Measurements from ENCODE around the gene PDZK1IP1. TPM values are rescaled to one million over a fixed set of nuclear protein-coding genes. Genes with fewer than 3 reads are reported as not detected.

The PDZK1IP1 gene
- total and polyA plus RNA-seq, 4 donors = 0.75 to 2.2 (median 0.98) TPM

DNA sequence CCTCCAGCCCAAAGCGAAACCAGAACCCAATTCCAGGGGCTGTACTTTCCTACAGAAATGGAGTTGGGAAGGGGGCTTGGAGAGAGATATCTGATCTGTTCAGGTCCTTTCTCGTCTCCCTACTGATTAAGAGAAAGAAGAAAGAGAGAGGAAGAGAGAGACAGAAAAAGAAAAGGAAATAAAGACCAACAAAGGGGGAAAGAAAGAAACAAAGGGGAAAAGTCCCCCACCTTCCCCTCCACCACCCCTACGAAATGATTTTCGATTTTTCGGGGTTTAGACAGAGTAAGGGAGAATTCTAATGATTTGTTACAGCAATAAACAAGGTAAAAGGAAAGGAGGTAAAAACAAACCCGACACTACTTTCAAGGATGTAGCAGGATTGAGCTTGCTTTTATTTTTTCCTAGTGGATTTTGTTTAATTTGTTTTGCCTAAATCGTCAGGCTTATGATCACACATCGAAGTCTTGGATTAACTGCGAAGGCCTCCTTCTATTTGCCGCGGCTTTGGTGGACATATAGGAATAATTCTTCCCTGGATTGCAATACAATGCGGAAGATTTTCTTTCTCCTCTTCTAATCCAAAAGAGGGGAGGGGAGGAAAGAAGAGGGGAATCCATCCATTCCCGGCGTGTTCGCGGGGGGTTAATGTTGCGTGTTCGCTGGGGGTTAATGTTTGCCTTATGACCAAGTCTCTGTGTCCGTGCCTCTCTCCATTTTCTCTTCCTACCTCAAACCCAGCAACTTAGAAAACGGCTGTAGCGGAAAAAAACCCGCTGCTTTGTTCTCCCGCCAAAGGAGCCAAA lies 40.3 kb upstream of the PDZK1IP1 start:
- TF ChIP-seq REST (IDR thresholded peaks at IDR 0.05) (no peak), YY1 (IDR thresholded peaks at IDR 0.05) (no peak), ATF3 (IDR thresholded peaks at IDR 0.05) (no peak), GABPA (IDR thresholded peaks at IDR 0.05 in 1 of 2, conservative IDR thresholded peaks at IDR 0.05 in 1 of 2) (no peak), HNF4G (IDR thresholded peaks at IDR 0.05) (no peak), RAD21 (IDR thresholded peaks at IDR 0.05) (no peak), NR2F2 (IDR thresholded peaks at IDR 0.05) (no peak), ZBTB33 (IDR thresholded peaks at IDR 0.05) (no peak), TAF1 (conservative IDR thresholded peaks at IDR 0.05) (no peak)
- TF ChIP-seq, protein P1, sequence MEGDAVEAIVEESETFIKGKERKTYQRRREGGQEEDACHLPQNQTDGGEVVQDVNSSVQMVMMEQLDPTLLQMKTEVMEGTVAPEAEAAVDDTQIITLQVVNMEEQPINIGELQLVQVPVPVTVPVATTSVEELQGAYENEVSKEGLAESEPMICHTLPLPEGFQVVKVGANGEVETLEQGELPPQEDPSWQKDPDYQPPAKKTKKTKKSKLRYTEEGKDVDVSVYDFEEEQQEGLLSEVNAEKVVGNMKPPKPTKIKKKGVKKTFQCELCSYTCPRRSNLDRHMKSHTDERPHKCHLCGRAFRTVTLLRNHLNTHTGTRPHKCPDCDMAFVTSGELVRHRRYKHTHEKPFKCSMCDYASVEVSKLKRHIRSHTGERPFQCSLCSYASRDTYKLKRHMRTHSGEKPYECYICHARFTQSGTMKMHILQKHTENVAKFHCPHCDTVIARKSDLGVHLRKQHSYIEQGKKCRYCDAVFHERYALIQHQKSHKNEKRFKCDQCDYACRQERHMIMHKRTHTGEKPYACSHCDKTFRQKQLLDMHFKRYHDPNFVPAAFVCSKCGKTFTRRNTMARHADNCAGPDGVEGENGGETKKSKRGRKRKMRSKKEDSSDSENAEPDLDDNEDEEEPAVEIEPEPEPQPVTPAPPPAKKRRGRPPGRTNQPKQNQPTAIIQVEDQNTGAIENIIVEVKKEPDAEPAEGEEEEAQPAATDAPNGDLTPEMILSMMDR (IDR thresholded peaks at IDR 0.05; ENCODE audit: low read depth, low read length, missing input control) = no peak
- TF ChIP-seq, protein P2, sequence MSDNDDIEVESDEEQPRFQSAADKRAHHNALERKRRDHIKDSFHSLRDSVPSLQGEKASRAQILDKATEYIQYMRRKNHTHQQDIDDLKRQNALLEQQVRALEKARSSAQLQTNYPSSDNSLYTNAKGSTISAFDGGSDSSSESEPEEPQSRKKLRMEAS (IDR thresholded peaks at IDR 0.05) = no peak
- H3K27ac ChIP-seq (ENCODE audit: low read depth in 1 of 2, low read length in 2 of 2) = peak overlapping the region in 1 of 2 donors; percentile 55
- H3K36me3 ChIP-seq (ENCODE audit: control insufficient read depth in 4 of 4, insufficient read depth in 3 of 4, low read depth in 1 of 4, low read length in 3 of 4) = no peaks in the 10 kb centered on the region
- H3K27me3 ChIP-seq (ENCODE audit: control insufficient read depth in 4 of 4, insufficient read depth in 4 of 4, low read length in 3 of 4) = peaks cover 0 to 22% (median 14%) of the 10 kb centered on the region in 4 donors
- H3K4me1 ChIP-seq (ENCODE audit: control insufficient read depth in 4 of 4, insufficient read depth in 4 of 4, low read length in 3 of 4) = peaks cover 0 to 10% (median 7%) of the 10 kb centered on the region in 4 donors
- H3K9ac ChIP-seq (ENCODE audit: low read depth in 1 of 2, low read length in 2 of 2) = no peak overlapping the region
- peaks cover 0 to 1% (median 0%) of the 10 kb centered on the region in 4 donors for H3K9me3 ChIP-seq (ENCODE audit: control insufficient read depth in 4 of 4, low read length in 3 of 4)
- 13% methylated on average over 23 of the region's 23 CpGs for WGBS
- peak overlapping the region in 2 of 3 donors; percentile 14 to 19 for H3K4me3 ChIP-seq (ENCODE audit: low read depth in 1 of 3, low read length in 3 of 3)
- DNase-seq (ENCODE audit: low spot score) = peak; percentile 43
